Measurements from ENCODE around the gene SPTBN4.

SPTBN4 gene

GRCh38 chr19:40501599-40501998, 34.8 kb downstream of the SPTBN4 start:
- Histone ChIP-seq H3K18ac (ENCODE audit: low read depth in 1 of 2, low read length in 2 of 2) (no peak overlapping the region), H3K9ac (ENCODE audit: low read length) (no peak overlapping the region), H3K36me3 (ENCODE audit: control insufficient read depth in 1 of 2, insufficient read depth in 2 of 2, low read depth in 1 of 2, low read length in 2 of 2) (no peaks in the 10 kb centered on the region), H3K27ac (ENCODE audit: low read length, poor library complexity, severe bottlenecking) (no peak overlapping the region), H3K27me3 (ENCODE audit: control insufficient read depth in 1 of 2, insufficient read depth in 1 of 2, low read length in 2 of 2) (peaks cover 21 to 26% of the 10 kb centered on the region in 2 experiments), H2AFZ (ENCODE audit: low read depth, low read length) (no peak overlapping the region), H3K14ac (ENCODE audit: low read length in 2 of 2) (no peak overlapping the region), H3K4ac (ENCODE audit: low read depth in 1 of 2, low read length in 2 of 2) (no peak overlapping the region), H2BK12ac (ENCODE audit: low read length in 2 of 2) (no peak overlapping the region), H2BK15ac (ENCODE audit: low read depth, poor library complexity, severe bottlenecking) (no peak overlapping the region), H2BK120ac (ENCODE audit: low read depth, low read length) (no peak overlapping the region), H3K4me1 (ENCODE audit: control insufficient read depth, insufficient read depth, low read depth, low read length) (no peaks in the 10 kb centered on the region), H3K4me2 (ENCODE audit: low read length, poor library complexity, severe bottlenecking) (no peak overlapping the region), H3K9me3 (ENCODE audit: control insufficient read depth, low read length) (no peaks in the 10 kb centered on the region), H3K23ac (ENCODE audit: low read length in 2 of 2) (no peak overlapping the region), H4K91ac (ENCODE audit: low read length) (no peak overlapping the region), H2BK5ac (ENCODE audit: low read depth, low read length, poor library complexity, severe bottlenecking) (no peak overlapping the region), H3K4me3 (ENCODE audit: insufficient read depth in 1 of 2, low read depth in 1 of 2, low read length in 2 of 2) (no peak overlapping the region), H3K79me1 (replicated peaks; ENCODE audit: low read length, poor library complexity, severe bottlenecking) (no peaks in the 10 kb centered on the region), H2AK5ac (ENCODE audit: low read length, severe bottlenecking) (no peak overlapping the region), H4K8ac (ENCODE audit: low read length) (no peak overlapping the region)
- DNase-seq = no peak
- 95% methylated on average over 2 of the region's 4 CpGs for WGBS

GRCh38 chr19:40502081-40502480, 35.3 kb downstream of the SPTBN4 start:
- H3K27ac ChIP-seq (ENCODE audit: low read length, poor library complexity, severe bottlenecking) = no peak overlapping the region
- no peak overlapping the region for H3K4ac ChIP-seq (ENCODE audit: low read depth in 1 of 2, low read length in 2 of 2)
- H3K4me1 ChIP-seq (ENCODE audit: control insufficient read depth, insufficient read depth, low read depth, low read length) = no peaks in the 10 kb centered on the region
- H3K9me3 ChIP-seq (ENCODE audit: control insufficient read depth, low read length) = no peaks in the 10 kb centered on the region
- H3K18ac ChIP-seq (ENCODE audit: low read depth in 1 of 2, low read length in 2 of 2) = no peak overlapping the region
- no peak overlapping the region for H3K4me2 ChIP-seq (ENCODE audit: low read length, poor library complexity, severe bottlenecking)
- H3K23ac ChIP-seq (ENCODE audit: low read length in 2 of 2) = no peak overlapping the region
- peaks cover 21 to 26% of the 10 kb centered on the region in 2 experiments for H3K27me3 ChIP-seq (ENCODE audit: control insufficient read depth in 1 of 2, insufficient read depth in 1 of 2, low read length in 2 of 2)
- H2AFZ ChIP-seq (ENCODE audit: low read depth, low read length) = no peak overlapping the region
- H3K9ac ChIP-seq (ENCODE audit: low read length) = no peak overlapping the region
- H2BK120ac ChIP-seq (ENCODE audit: low read depth, low read length) = no peak overlapping the region
- no peak overlapping the region for H2BK15ac ChIP-seq (ENCODE audit: low read depth, poor library complexity, severe bottlenecking)
- H2AK5ac ChIP-seq (ENCODE audit: low read length, severe bottlenecking) = no peak overlapping the region
- no peak for DNase-seq
- no peak overlapping the region for H4K8ac ChIP-seq (ENCODE audit: low read length)
- H3K79me1 ChIP-seq (replicated peaks; ENCODE audit: low read length, poor library complexity, severe bottlenecking) = no peaks in the 10 kb centered on the region
- no peak overlapping the region for H2BK12ac ChIP-seq (ENCODE audit: low read length in 2 of 2)
- H3K36me3 ChIP-seq (ENCODE audit: control insufficient read depth in 1 of 2, insufficient read depth in 2 of 2, low read depth in 1 of 2, low read length in 2 of 2) = no peaks in the 10 kb centered on the region
- H4K91ac ChIP-seq (ENCODE audit: low read length) = no peak overlapping the region
- no peak overlapping the region for H3K14ac ChIP-seq (ENCODE audit: low read length in 2 of 2)
- WGBS = 83% methylated on average over 13 of the region's 13 CpGs
- H2BK5ac ChIP-seq (ENCODE audit: low read depth, low read length, poor library complexity, severe bottlenecking) = no peak overlapping the region
- no peak overlapping the region for H3K4me3 ChIP-seq (ENCODE audit: insufficient read depth in 1 of 2, low read depth in 1 of 2, low read length in 2 of 2)

DNA sequence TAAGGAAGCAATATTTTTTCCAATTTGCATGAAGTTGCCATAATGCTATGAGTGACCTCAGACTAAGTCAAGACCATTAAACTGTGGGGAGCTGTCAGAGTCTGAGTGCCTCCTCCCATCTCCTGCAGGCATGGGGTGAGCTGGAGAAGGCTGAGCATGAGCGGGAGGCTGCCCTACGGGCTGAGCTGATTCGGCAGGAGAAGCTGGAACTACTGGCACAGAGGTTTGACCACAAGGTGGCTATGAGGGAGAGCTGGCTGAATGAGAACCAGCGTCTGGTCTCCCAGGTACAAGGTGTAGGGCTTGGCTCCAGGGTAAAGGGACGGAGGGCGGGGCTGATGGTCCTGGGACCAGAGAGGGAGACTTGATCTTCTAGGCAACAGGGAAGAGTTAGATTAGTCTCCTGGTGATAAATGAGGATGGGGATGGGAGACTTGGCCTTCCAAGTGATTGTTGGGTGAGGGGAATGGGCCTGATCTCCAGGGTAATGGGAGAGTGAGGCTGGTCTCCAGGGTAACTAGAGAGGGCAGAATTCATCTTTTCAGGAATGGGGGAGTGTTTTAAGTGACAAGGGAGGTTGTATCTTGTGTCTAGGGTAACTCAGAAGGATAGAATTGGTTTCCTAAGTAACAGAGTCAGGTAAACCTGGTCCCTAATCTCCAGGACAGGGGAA, 36.0 kb downstream of the SPTBN4 start:
- Histone ChIP-seq H3K4me1 (ENCODE audit: control insufficient read depth, insufficient read depth, low read depth, low read length) (no peaks in the 10 kb centered on the region), H3K36me3 (ENCODE audit: control insufficient read depth in 1 of 2, insufficient read depth in 2 of 2, low read depth in 1 of 2, low read length in 2 of 2) (no peaks in the 10 kb centered on the region)

DNA sequence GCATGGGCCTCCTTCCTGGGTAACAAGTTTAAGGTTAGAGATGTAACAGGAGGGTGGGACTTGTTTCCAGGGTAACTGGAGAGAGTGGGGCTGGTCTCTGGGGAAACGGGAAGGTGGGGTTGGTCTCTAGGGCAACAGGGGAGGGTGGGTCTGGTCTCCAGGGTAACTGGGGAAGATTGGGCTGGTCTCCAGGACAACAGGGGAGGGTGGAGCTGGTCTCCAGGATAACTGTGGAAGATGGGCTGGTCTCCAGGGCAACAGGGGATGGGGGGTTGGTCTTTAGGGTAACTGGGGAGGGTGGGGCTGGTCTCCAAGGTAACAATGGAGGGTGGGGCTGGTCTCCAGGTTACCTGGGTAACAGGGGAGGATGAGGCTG, 36.5 kb downstream of the SPTBN4 start:
- H3K4me3 ChIP-seq (ENCODE audit: insufficient read depth in 1 of 2, low read depth in 1 of 2, low read length in 2 of 2) = no peak overlapping the region
- no peak overlapping the region for H2BK15ac ChIP-seq (ENCODE audit: low read depth, poor library complexity, severe bottlenecking)
- no peak overlapping the region for H3K4me2 ChIP-seq (ENCODE audit: low read length, poor library complexity, severe bottlenecking)
- no peak for DNase-seq
- no peak overlapping the region for H3K27ac ChIP-seq (ENCODE audit: low read length, poor library complexity, severe bottlenecking)
- H2BK5ac ChIP-seq (ENCODE audit: low read depth, low read length, poor library complexity, severe bottlenecking) = no peak overlapping the region
- no peak overlapping the region for H4K8ac ChIP-seq (ENCODE audit: low read length)
- no peak overlapping the region for H3K14ac ChIP-seq (ENCODE audit: low read length in 2 of 2)
- H3K4me1 ChIP-seq (ENCODE audit: control insufficient read depth, insufficient read depth, low read depth, low read length) = no peaks in the 10 kb centered on the region
- H2AK5ac ChIP-seq (ENCODE audit: low read length, severe bottlenecking) = no peak overlapping the region
- no peak overlapping the region for H2AFZ ChIP-seq (ENCODE audit: low read depth, low read length)
- H3K9ac ChIP-seq (ENCODE audit: low read length) = no peak overlapping the region
- H3K18ac ChIP-seq (ENCODE audit: low read depth in 1 of 2, low read length in 2 of 2) = no peak overlapping the region
- no peak overlapping the region for H3K4ac ChIP-seq (ENCODE audit: low read depth in 1 of 2, low read length in 2 of 2)
- no peaks in the 10 kb centered on the region for H3K79me1 ChIP-seq (replicated peaks; ENCODE audit: low read length, poor library complexity, severe bottlenecking)
- H3K23ac ChIP-seq (ENCODE audit: low read length in 2 of 2) = no peak overlapping the region
- H3K36me3 ChIP-seq (ENCODE audit: control insufficient read depth in 1 of 2, insufficient read depth in 2 of 2, low read depth in 1 of 2, low read length in 2 of 2) = no peaks in the 10 kb centered on the region
- WGBS = 29% methylated on average over 1 of the region's 1 CpG
- no peak overlapping the region for H4K91ac ChIP-seq (ENCODE audit: low read length)
- no peak overlapping the region for H2BK12ac ChIP-seq (ENCODE audit: low read length in 2 of 2)
- H3K9me3 ChIP-seq (ENCODE audit: control insufficient read depth, low read length) = no peaks in the 10 kb centered on the region
- H2BK120ac ChIP-seq (ENCODE audit: low read depth, low read length) = no peak overlapping the region
- peaks cover 25 to 26% of the 10 kb centered on the region in 2 experiments for H3K27me3 ChIP-seq (ENCODE audit: control insufficient read depth in 1 of 2, insufficient read depth in 1 of 2, low read length in 2 of 2)

More for the DNA sequence above, 36.0 kb downstream of the SPTBN4 start:
- 42% methylated on average over 6 of the region's 6 CpGs for WGBS
- H3K9me3 ChIP-seq (ENCODE audit: control insufficient read depth, low read length) = no peaks in the 10 kb centered on the region
- H3K23ac ChIP-seq (ENCODE audit: low read length in 2 of 2) = no peak overlapping the region
- no peak overlapping the region for H3K4me3 ChIP-seq (ENCODE audit: insufficient read depth in 1 of 2, low read depth in 1 of 2, low read length in 2 of 2)
- no peak overlapping the region for H3K4ac ChIP-seq (ENCODE audit: low read depth in 1 of 2, low read length in 2 of 2)
- H2BK15ac ChIP-seq (ENCODE audit: low read depth, poor library complexity, severe bottlenecking) = no peak overlapping the region
- H4K8ac ChIP-seq (ENCODE audit: low read length) = no peak overlapping the region
- H3K14ac ChIP-seq (ENCODE audit: low read length in 2 of 2) = no peak overlapping the region
- no peak overlapping the region for H4K91ac ChIP-seq (ENCODE audit: low read length)
- no peak overlapping the region for H2BK120ac ChIP-seq (ENCODE audit: low read depth, low read length)
- H3K9ac ChIP-seq (ENCODE audit: low read length) = no peak overlapping the region
- H2BK12ac ChIP-seq (ENCODE audit: low read length in 2 of 2) = no peak overlapping the region
- no peak overlapping the region for H2BK5ac ChIP-seq (ENCODE audit: low read depth, low read length, poor library complexity, severe bottlenecking)
- no peak overlapping the region for H3K18ac ChIP-seq (ENCODE audit: low read depth in 1 of 2, low read length in 2 of 2)
- no peak for DNase-seq
- no peak overlapping the region for H2AK5ac ChIP-seq (ENCODE audit: low read length, severe bottlenecking)
- H3K27me3 ChIP-seq (ENCODE audit: control insufficient read depth in 1 of 2, insufficient read depth in 1 of 2, low read length in 2 of 2) = peaks cover 21 to 26% of the 10 kb centered on the region in 2 experiments
- H3K27ac ChIP-seq (ENCODE audit: low read length, poor library complexity, severe bottlenecking) = no peak overlapping the region
- no peaks in the 10 kb centered on the region for H3K79me1 ChIP-seq (replicated peaks; ENCODE audit: low read length, poor library complexity, severe bottlenecking)
- no peak overlapping the region for H3K4me2 ChIP-seq (ENCODE audit: low read length, poor library complexity, severe bottlenecking)
- no peak overlapping the region for H2AFZ ChIP-seq (ENCODE audit: low read depth, low read length)
